Activated CD4-positive, alpha-beta T cell treated with anti-CD3 and anti-CD28 coated beads, Interleukin-2, amount 10 ng/mL, durations not matched to agents 24 days and 14 days (primary cell): ENCODE measurements around the gene PRAMEF12. TPM values are rescaled to one million over a fixed set of nuclear protein-coding genes. Genes with fewer than 3 reads are reported as not detected.
"Not testable (repeated sequence)": the region's sequence is repeated elsewhere in the genome, so short reads cannot be mapped to it uniquely, and the experiment has no call there.

Experiments used
- DNase-seq: peaks from one replicate; pipeline ENCODE4 v3.0.0; 2022
- H3K27ac Mint-ChIP-seq: one replicate; pipeline ENCODE4 v1.8.0; 2022; ENCODE audit warnings: mild to moderate bottlenecking, mixed read lengths
- H3K27me3 Mint-ChIP-seq: one replicate; pipeline ENCODE4 v1.8.0; 2022; ENCODE audit warnings: mixed read lengths
- H3K36me3 Mint-ChIP-seq: one replicate; pipeline ENCODE4 v1.8.0; 2022; ENCODE audit warnings: low read depth, mild to moderate bottlenecking, mixed read lengths
- H3K4me1 Mint-ChIP-seq: one replicate; pipeline ENCODE4 v1.8.0; 2021; ENCODE audit warnings: mixed read lengths
- H3K4me3 Mint-ChIP-seq: one replicate; pipeline ENCODE4 v1.8.0; 2022; ENCODE audit warnings: mild to moderate bottlenecking, moderate library complexity, mixed read lengths
- H3K9me3 Mint-ChIP-seq: one replicate; pipeline ENCODE4 v1.8.0; 2021; ENCODE audit warnings: mixed read lengths
- intact Hi-C: fragments of 100-400 bp; cut with micrococcal nuclease; formaldehyde crosslinking; loops from one replicate; pipeline ENCODE4 v1.15.1; 2023
- total RNA-seq: library from RNA; stranded (reverse); gene quantifications from 2 replicates; pipeline ENCODE4 v1.2.3, GENCODE V29; 2022

The PRAMEF12 gene
- not detected in 2 replicates for total RNA-seq

DNA sequence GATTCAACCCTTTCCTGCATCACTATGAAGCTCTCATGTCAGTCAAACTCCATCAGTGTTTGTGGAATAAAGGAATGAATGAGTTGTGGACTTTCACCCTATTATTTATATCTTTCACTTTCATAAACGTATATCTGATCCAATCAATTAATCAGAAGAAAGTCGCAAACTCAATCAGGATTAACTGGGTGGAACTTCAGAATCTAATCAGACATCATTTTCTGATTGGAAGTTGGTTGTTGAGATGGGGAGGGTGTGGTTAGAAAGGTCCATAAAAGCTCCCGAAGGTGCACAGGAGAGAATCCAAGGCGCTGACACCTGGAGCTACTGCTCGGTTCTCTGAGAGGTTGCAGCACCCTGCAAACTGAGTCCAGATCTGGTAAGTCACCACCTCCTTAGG lies at the start of gene PRAMEF12:
TSS of gene PRAMEF12 (plus strand) at position 301 of the 400 bp plus-strand sequence. CDS start 1,130 bp downstream, outside the sequence.
- Mint-ChIP-seq H3K27ac (no peak within 1 kb of the TSS), H3K4me1 (no peaks in the 10 kb centered on the region), H3K9me3 (no peaks in the 10 kb centered on the region), H3K27me3 (no peaks in the 10 kb centered on the region), H3K36me3 (no peaks in the 10 kb centered on the region), H3K4me3 (no peak within 1 kb of the TSS)
- no peak for DNase-seq
- intact Hi-C loops: no loop called here

DNA sequence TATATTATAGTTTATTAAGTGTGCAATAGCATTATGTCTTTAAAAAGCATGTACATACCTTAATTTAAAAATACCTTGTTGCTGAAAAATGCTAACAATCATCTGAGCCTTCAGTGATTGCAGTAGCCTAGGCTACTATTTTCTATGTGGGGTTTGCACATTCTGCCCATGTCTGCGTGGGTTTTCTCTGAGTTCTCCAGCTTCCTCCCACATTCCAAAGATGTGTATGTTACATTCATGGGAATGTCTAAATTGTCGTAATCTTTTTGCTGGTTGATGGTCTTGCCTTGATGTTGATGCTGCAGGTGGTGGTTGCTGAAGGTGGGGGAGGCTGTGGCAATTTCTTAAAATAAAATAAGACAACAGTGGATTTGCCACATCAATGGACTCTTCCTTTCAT lies 45.1 kb upstream of the PRAMEF12 start:
- DNase-seq: no peak
- Mint-ChIP-seq H3K27me3 (peaks cover 31% of the 10 kb centered on the region), H3K9me3 (peaks cover 24% of the 10 kb centered on the region), H3K4me3 (no peak overlapping the region), H3K4me1 (no peaks in the 10 kb centered on the region), H3K27ac (no peak overlapping the region), H3K36me3 (no peaks in the 10 kb centered on the region)
- intact Hi-C loops: no loop called here

DNA sequence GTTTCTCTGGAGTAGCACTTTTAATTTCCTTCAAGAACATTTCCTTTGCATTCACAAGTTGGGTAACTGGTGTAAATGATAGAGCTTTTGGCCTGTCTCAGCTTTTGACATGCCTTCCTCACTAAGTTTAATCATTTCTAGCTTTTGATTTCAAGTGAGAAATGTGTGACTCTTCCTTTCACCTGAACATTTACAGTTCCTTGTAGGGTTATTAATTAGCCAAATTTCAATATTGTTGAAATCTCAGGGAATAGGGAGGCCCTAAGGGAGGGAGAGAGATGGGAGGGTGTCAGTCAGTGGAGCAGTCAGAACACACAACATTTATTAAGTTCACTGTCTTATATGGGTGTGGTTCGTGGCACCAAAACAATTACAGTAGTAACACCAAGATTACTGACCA lies 43.4 kb upstream of the PRAMEF12 start:
- H3K27ac Mint-ChIP-seq: no peak overlapping the region
- no peak overlapping the region for H3K4me3 Mint-ChIP-seq
- peaks cover 39% of the 10 kb centered on the region for H3K27me3 Mint-ChIP-seq
- no peaks in the 10 kb centered on the region for H3K4me1 Mint-ChIP-seq
- DNase-seq: no peak
- intact Hi-C loops: no loop called here
- H3K36me3 Mint-ChIP-seq: no peaks in the 10 kb centered on the region
- peaks cover 29% of the 10 kb centered on the region for H3K9me3 Mint-ChIP-seq

DNA sequence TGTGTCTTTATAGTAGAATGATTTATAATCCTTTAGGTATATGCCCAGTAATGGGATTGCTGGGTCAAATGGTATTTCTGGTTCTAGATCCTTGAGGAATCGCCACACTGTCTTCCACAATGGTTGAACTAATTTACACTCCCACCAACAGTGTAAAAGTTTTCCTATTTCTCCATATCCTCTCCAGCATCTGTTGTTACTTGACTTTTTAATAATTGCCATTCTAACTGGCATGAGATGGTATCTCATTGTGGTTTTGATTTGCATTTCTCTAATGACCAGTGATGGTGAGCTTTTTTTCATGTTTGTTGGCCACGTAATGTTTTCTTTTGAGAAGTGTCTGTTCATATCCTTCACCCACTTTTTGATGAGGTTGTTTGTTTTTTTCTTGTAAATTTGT lies 42.5 kb upstream of the PRAMEF12 start:
- Mint-ChIP-seq H3K27me3 (peaks cover 41% of the 10 kb centered on the region), H3K9me3 (peaks cover 29% of the 10 kb centered on the region)
- H3K36me3 Mint-ChIP-seq, H3K4me3 Mint-ChIP-seq, H3K4me1 Mint-ChIP-seq, DNase-seq, H3K27ac Mint-ChIP-seq, intact Hi-C loops: not testable (repeated sequence)

DNA sequence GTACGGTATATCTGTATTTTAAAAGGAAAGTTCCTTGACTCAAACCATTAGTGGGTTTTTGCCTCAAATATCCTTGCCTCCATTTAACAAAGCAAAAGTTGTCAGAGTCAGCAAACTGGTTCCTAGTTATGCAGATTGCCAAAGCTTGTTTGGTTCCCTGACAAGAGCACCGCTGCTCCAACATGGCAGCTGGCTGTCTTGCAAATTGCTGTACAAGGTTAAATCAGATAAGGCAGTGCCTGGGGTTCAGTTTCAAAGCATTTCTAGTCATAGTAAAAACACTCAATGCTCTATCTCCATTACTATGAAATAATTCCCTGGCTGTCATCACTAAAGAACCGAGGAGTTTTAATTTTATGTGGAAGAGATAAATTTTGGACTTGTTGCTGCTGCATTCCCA lies 38.9 kb upstream of the PRAMEF12 start:
- H3K9me3 Mint-ChIP-seq: peaks cover 29% of the 10 kb centered on the region
- no peaks in the 10 kb centered on the region for H3K4me1 Mint-ChIP-seq
- intact Hi-C loops: no loop called here
- no peak overlapping the region for H3K27ac Mint-ChIP-seq
- no peak overlapping the region for H3K4me3 Mint-ChIP-seq
- no peaks in the 10 kb centered on the region for H3K36me3 Mint-ChIP-seq
- DNase-seq: no peak
- H3K27me3 Mint-ChIP-seq: peaks cover 44% of the 10 kb centered on the region

DNA sequence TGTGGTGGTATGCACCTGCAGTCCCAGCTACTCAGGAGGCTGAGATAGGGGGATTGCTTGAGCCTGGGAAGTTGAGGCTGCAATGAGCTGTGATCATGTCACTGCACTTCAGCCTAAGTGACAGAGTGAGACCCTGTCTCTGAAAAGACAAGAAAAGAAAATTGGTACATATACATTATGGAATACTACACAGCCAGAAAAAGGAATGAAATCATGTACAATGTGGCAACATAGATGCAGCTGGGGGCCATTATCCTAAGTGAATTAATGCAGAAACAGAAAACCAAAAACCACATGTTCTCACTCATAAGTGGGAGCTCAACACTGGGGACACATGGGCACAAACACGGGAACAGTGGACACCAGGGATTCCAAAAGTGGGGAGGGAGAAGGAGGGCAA lies 34.6 kb upstream of the PRAMEF12 start:
- no peak for DNase-seq
- H3K4me1 Mint-ChIP-seq: no peaks in the 10 kb centered on the region
- no peak overlapping the region for H3K27ac Mint-ChIP-seq
- H3K27me3 Mint-ChIP-seq: peaks cover 25% of the 10 kb centered on the region
- intact Hi-C loops: no loop called here
- no peak overlapping the region for H3K4me3 Mint-ChIP-seq
- H3K9me3 Mint-ChIP-seq: no peaks in the 10 kb centered on the region
- no peaks in the 10 kb centered on the region for H3K36me3 Mint-ChIP-seq

DNA sequence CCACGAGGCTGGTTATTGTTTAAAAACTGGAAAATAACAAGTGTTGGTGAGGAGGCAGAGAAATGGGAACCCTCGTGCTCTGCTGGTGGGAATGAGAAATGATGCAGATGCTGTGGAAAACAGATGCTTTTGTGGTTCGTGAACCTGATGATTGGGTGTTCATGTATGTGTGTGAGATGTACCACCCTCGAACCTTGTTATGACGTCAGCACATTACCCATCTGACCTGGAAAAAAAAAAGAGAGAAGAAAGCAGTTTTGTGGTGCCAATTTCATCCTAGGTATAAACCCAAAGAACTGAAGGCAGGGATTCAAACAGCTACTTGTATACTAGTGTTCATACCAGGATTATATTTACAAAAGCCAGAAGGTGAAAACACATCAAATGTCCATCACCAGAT lies 33.9 kb upstream of the PRAMEF12 start:
- Mint-ChIP-seq H3K36me3 (no peaks in the 10 kb centered on the region), H3K27me3 (peaks cover 23% of the 10 kb centered on the region), H3K4me1 (no peaks in the 10 kb centered on the region), H3K9me3 (no peaks in the 10 kb centered on the region), H3K27ac (no peak overlapping the region), H3K4me3 (no peak overlapping the region)
- DNase-seq: no peak
- intact Hi-C loops: no loop called here

DNA sequence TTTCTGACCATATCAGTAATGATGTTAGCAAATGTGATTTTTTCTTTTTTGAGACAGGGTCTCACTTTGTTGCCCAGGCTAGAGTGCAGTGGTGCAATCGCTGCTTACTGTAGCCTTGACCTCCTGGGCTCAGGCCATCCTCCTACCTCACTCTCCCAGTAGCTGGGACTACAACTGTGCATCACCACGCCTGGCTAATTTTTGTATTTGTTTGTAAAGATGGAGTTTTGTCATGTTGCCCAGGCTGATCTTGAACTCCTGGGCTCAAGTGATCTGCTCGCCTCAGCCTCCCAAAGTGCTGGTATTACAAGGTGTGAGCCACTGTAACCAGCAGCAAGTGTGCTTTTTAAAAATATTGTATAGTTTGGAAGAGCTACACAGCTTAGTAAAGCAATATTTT lies 31.6 kb upstream of the PRAMEF12 start:
- Mint-ChIP-seq H3K9me3 (peaks cover 6% of the 10 kb centered on the region), H3K27me3 (peaks cover 19% of the 10 kb centered on the region), H3K4me1 (peaks cover 4% of the 10 kb centered on the region), H3K27ac (no peak overlapping the region), H3K4me3 (no peak overlapping the region), H3K36me3 (no peaks in the 10 kb centered on the region)
- intact Hi-C loops: no loop called here
- DNase-seq: no peak

DNA sequence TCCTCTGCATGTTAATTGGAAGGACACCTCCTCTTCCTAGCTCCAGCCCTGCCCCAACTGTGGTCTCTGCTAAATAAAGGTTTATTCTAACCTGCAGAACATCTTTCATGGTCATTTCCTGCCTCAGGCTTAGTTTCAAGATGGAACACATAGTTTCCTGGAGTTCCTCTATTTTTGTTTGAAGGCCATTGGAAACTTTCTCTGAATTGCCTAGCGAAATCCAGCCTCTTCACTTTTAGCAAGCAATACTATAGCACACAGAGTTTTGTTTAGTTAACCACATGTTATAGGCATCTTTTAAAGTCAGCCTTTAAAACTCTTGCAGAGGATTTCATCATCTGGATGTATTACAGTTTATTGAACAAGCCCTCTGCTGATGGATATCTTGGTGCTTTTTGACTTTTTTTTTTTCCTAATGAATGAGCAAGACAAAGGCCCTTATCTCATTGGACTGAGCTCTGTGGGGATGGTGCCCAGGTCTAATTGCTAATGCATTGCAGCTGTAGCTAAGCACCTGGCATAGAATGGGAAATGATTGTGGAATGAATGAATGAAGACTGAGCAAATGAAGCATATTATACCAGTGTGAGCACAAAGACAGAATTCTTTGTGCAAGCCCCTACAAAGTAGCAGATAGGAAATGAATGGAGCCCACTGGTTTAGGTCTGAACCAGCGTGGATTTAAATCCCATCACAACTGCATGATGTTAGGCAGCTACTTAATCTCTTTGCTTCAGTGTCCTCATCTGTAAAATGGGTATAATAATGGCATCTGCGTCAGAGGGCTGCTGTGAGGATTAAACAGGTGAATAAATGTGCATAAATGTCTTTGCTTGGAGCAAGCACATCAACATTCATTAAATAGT lies 28.2 kb upstream of the PRAMEF12 start:
- Mint-ChIP-seq H3K4me3 (no peak overlapping the region), H3K27ac (no peak overlapping the region), H3K9me3 (peaks cover 17% of the 10 kb centered on the region), H3K36me3 (no peaks in the 10 kb centered on the region), H3K4me1 (peaks cover 4% of the 10 kb centered on the region), H3K27me3 (peaks cover 14% of the 10 kb centered on the region)
- intact Hi-C loops: no loop called here
- no peak for DNase-seq

DNA sequence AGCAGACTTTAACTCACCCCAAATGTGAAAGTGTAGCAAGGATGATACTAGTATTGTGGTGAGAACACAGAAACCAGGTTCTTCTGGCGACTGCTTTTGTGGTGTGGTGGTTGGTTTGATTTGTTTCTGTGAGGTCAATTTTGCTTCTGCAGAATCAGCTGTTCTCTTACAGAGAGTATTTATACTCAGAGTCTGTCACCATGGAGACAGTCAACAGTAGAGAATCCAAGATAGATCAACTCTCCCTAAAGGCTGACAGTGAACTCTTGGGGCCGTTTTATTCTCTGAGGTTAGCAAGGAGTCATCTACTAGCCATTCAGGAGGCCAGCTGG lies 27.6 kb upstream of the PRAMEF12 start, which contains the start of gene CFAP107:
TSS of gene CFAP107 (plus strand) at position 209 of the 332 bp plus-strand sequence. CDS start 231 bp downstream, outside the sequence.
- Mint-ChIP-seq H3K9me3 (peaks cover 18% of the 10 kb centered on the region), H3K27ac (no peak within 1 kb of the TSS), H3K4me3 (no peak within 1 kb of the TSS), H3K27me3 (peaks cover 16% of the 10 kb centered on the region), H3K36me3 (no peaks in the 10 kb centered on the region), H3K4me1 (peaks cover 4% of the 10 kb centered on the region)
- intact Hi-C loops: no loop called here
- DNase-seq: no peak

DNA sequence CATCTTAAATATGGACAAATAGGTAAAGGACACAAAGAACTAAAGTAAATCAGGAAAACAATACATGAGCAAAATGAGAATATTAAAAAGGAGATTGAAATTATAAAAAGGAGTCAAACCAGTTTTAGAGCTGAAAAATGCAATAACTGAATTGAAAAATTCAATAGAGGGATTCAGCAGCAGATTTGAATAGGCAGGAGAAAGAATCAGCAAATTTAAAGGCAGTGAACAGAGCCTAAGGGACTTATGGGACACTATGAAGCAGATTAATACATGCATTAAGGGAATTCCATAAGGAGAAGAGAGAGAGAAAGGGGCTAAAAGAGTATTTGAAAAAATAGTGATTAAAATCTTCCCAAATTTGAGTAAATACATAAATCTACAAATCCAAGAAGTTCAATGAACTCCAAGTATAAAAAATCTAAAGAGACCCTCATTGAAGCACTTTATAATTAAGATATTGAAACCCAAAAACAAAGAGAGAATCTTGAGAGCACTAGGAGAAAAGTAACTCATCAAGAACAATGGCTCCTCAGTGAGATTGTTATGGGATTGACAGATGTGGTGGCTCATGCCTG lies 24.7 kb upstream of the PRAMEF12 start:
- Mint-ChIP-seq H3K4me1 (peaks cover 4% of the 10 kb centered on the region), H3K27me3 (peaks cover 18% of the 10 kb centered on the region), H3K4me3 (no peak overlapping the region), H3K27ac (no peak overlapping the region), H3K9me3 (peaks cover 18% of the 10 kb centered on the region), H3K36me3 (no peaks in the 10 kb centered on the region)
- intact Hi-C loops: no loop called here
- no peak for DNase-seq

DNA sequence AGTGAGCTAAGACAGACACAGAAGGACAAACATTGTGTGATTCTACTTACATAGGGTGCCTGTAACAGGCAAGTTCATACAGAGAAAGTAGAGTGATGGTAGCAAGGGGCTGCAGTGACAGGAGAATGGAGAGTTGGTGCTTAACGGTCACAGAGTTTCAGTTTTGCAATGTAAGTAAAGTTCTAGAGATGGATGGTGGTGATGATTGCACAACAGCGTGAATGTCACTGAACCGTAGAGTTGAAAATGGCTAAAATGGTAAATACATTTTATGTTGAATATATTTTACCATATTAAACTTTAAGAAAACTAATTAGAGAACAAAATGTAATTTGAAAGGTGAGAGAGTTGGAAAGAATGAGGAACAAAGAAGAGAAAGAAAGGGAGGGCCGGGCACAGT lies 18.8 kb upstream of the PRAMEF12 start:
- H3K36me3 Mint-ChIP-seq: no peaks in the 10 kb centered on the region
- no peak overlapping the region for H3K4me3 Mint-ChIP-seq
- no peaks in the 10 kb centered on the region for H3K4me1 Mint-ChIP-seq
- H3K9me3 Mint-ChIP-seq: peaks cover 3% of the 10 kb centered on the region
- DNase-seq: no peak
- no peak overlapping the region for H3K27ac Mint-ChIP-seq
- peaks cover 18% of the 10 kb centered on the region for H3K27me3 Mint-ChIP-seq
- intact Hi-C loops: no loop called here

DNA sequence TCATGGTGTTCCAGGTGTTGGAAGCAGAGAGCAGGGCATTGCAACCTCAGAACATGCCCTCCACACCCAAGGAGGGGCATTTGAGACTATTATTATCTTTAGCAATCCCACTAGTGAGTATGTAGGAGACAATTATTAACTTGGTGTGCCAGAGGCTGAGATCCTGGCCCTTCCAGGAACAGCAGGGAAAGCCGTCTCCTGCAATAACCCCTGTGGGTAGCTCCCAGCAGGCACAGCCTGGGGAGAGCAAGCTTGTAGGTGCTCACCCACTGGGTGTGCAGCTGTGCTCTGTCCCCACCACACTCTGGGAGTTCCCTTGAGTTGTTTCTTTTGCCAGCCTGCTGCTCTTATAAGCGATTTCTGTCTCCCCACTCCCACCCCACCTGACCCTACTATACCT lies 17.3 kb upstream of the PRAMEF12 start:
- no peak overlapping the region for H3K4me3 Mint-ChIP-seq
- DNase-seq: no peak
- H3K27me3 Mint-ChIP-seq: peaks cover 16% of the 10 kb centered on the region
- intact Hi-C loops: no loop called here
- H3K27ac Mint-ChIP-seq: no peak overlapping the region
- H3K9me3 Mint-ChIP-seq: no peaks in the 10 kb centered on the region
- H3K36me3 Mint-ChIP-seq: no peaks in the 10 kb centered on the region
- H3K4me1 Mint-ChIP-seq: no peaks in the 10 kb centered on the region

DNA sequence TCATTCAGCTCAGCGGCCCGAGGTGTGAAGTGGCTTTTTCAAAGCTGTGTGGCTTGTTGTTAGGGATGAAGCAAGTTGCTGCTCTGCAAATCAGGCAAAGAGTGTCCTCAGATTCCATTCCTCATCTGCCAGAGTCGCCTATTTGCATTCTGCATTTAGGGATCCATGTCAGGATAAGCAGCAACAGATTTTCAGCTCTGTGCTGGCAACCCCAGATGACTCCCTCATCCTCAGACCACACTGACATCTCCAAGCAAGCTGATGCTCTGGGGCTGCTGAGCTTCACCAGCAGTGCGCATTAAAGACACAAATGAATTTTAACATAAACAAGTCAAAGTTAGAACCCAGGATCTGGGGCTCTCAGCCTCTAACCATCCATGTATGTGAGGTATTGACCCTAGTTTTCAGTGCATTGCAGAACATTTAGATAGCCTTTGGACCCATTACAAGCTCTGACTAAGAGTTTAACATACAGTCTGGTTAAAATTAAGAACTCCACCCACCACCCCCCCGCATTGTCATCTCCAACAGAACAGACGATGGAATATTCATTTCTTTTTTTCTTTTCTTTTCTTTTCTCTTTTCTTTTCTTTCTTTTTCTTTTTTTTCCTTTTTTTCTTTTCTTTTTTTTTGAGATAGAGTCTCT lies 16.6 kb upstream of the PRAMEF12 start:
- no peaks in the 10 kb centered on the region for H3K4me1 Mint-ChIP-seq

More for the DNA sequence above, 16.6 kb upstream of the PRAMEF12 start:
- no peak for DNase-seq
- intact Hi-C loops: no loop called here
- no peak overlapping the region for H3K4me3 Mint-ChIP-seq
- no peaks in the 10 kb centered on the region for H3K9me3 Mint-ChIP-seq
- no peaks in the 10 kb centered on the region for H3K36me3 Mint-ChIP-seq
- H3K27me3 Mint-ChIP-seq: peaks cover 16% of the 10 kb centered on the region
- H3K27ac Mint-ChIP-seq: no peak overlapping the region
